Body of pancreas (tissue), 4 donors: ENCODE measurements around the gene SLC35F6.

Source experiments
- CTCF ChIP-seq, 7 experiments: fragments of 450-650 bp in 4 of 7; fragments of 200-600 bp in 3 of 7; sonication (generic) in 3 of 7; IDR thresholded peaks; one replicate each; pipeline ENCODE4 v1.5.1; 2016 to 2019; ENCODE audit warnings: antibody characterized with exemption in 7 of 7
- POLR2A ChIP-seq, 3 donors: fragments of 450-650 bp; IDR thresholded peaks; one replicate each; pipeline ENCODE4 v1.6.1; 2016; ENCODE audit warnings: antibody characterized with exemption in 3 of 3, mild to moderate bottlenecking in 2 of 3

GRCh38 chr2:26744953-26745352 is 19.1 kb upstream of the SLC35F6 start:
- no peak for TF ChIP-seq CTCF (IDR thresholded peaks at IDR 0.05)
- TF ChIP-seq POLR2A (IDR thresholded peaks at IDR 0.05), result no peak
